A673 (cell line): ENCODE measurements around the gene SIDT2.

Experiments used
- EZH2 ChIP-seq: fragments of 200-600 bp; sonication (generic); IDR thresholded peaks from 2 replicates; pipeline ENCODE4 v1.6.1; 2017; ENCODE audit warnings: borderline replicate concordance, low read depth, mild to moderate bottlenecking, mixed read lengths, antibody characterized with exemption, low read length; ENCODE audit not compliant: poor library complexity, severe bottlenecking
- TF ChIP-seq, protein P1 (sequence below): fragments of 300-800, 200-600 bp; sonication (generic); conservative IDR thresholded peaks from 2 replicates; pipeline ENCODE4 v1.5.1; 2017; ENCODE audit warnings: low read depth, mild to moderate bottlenecking, antibody characterized with exemption, low read length, moderate library complexity, mixed read lengths

DNA sequence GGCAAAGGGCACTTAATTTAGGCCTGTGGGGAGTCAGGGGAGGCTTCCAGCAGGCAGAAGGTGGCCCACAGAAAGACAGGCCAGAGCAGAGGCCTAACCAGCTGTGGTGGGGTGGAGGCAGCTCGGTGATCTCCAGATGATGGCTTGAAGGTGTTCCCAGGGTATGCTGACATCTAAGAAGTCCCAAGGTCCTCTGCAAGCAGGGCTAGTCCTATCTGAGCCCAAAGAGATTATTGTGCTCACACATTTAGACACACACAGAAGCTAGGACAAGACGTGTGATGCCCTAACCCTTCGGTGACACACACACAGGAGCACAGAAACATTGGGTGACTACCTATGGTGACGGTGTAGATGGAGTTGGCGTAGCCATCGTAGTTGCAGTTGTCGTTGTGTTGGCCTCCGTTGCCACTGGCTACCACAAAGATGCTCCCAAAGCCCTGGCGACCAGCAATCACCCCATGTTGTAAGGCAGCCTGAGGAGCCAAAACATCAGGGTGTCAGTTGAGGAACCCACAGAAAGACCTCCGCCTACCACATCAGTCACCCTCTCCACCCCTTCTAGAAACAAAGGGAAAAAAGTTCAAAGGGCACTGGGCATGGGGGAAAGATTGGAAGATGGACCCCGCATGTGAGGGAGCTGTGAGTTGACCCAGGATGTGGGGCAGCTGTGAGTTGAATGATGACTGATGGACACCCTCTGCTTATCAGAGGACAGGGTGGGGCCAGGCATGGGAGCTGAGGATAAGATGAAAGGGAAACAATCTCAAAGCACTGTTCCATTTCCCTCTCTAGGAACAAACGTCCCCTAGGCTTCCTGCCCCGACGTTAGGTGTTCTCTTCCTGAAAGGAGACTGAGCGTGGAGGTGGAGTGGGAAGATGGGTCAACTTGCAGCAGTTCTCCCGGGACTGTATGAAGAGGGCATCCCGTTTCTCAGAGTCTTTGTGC, 45.5 kb downstream of the SIDT2 start:
- no peak for TF ChIP-seq EZH2
- TF ChIP-seq, protein P1, sequence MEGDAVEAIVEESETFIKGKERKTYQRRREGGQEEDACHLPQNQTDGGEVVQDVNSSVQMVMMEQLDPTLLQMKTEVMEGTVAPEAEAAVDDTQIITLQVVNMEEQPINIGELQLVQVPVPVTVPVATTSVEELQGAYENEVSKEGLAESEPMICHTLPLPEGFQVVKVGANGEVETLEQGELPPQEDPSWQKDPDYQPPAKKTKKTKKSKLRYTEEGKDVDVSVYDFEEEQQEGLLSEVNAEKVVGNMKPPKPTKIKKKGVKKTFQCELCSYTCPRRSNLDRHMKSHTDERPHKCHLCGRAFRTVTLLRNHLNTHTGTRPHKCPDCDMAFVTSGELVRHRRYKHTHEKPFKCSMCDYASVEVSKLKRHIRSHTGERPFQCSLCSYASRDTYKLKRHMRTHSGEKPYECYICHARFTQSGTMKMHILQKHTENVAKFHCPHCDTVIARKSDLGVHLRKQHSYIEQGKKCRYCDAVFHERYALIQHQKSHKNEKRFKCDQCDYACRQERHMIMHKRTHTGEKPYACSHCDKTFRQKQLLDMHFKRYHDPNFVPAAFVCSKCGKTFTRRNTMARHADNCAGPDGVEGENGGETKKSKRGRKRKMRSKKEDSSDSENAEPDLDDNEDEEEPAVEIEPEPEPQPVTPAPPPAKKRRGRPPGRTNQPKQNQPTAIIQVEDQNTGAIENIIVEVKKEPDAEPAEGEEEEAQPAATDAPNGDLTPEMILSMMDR, result no peak
